Lower leg skin (tissue), 3 donors: Measurements from ENCODE around the gene EPRS1.

Experiments
- POLR2A ChIP-seq, 2 donors: fragments of 450-650 bp; IDR thresholded peaks; one replicate each; pipeline ENCODE4 v1.6.1; 2016 to 2017; ENCODE audit warnings: antibody characterized with exemption in 2 of 2, mild to moderate bottlenecking in 1 of 2, moderate library complexity in 1 of 2
- TF ChIP-seq, protein P1 (sequence below), 3 donors: fragments of 450-650 bp; IDR thresholded peaks; one replicate each; pipeline ENCODE4 v1.5.1; 2016; ENCODE audit warnings: antibody characterized with exemption in 3 of 3, mild to moderate bottlenecking in 3 of 3, moderate library complexity in 2 of 3

DNA sequence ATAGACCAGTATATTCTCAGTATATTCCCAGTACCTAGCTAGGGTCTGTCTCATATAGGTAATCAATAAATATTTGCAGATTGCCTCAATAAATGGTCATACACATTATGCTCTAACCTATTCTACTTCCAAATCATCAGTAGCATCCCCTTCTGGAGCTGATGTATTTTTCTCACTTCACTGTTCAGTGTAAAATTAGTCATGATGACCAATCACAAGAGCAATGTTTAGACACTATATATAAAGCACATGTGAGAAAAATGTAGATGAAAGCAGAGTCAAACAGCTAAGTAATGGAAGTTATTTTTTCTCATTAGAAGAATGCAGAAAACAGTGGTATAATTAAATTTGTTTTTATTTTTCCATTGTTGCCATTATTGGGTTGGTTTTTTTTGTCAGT, 34.7 kb downstream of the EPRS1 start:
- TF ChIP-seq, protein P1, sequence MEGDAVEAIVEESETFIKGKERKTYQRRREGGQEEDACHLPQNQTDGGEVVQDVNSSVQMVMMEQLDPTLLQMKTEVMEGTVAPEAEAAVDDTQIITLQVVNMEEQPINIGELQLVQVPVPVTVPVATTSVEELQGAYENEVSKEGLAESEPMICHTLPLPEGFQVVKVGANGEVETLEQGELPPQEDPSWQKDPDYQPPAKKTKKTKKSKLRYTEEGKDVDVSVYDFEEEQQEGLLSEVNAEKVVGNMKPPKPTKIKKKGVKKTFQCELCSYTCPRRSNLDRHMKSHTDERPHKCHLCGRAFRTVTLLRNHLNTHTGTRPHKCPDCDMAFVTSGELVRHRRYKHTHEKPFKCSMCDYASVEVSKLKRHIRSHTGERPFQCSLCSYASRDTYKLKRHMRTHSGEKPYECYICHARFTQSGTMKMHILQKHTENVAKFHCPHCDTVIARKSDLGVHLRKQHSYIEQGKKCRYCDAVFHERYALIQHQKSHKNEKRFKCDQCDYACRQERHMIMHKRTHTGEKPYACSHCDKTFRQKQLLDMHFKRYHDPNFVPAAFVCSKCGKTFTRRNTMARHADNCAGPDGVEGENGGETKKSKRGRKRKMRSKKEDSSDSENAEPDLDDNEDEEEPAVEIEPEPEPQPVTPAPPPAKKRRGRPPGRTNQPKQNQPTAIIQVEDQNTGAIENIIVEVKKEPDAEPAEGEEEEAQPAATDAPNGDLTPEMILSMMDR (IDR thresholded peaks at IDR 0.05), result no peak
- no peak for TF ChIP-seq POLR2A (IDR thresholded peaks at IDR 0.05)
